HEK293 (cell line): ENCODE results near the gene PLD3.

ENCODE experiments used
- FEZF1 ChIP-seq: fragments of 450-650 bp; formaldehyde crosslinking; IDR thresholded peaks from 2 replicates; pipeline ENCODE4 v1.5.1; 2016; ENCODE audit warnings: missing biosample characterization, missing genetic modification characterization
- GLI2 ChIP-seq: fragments of 450-650 bp; formaldehyde crosslinking; IDR thresholded peaks from 2 replicates; pipeline ENCODE4; 2017; ENCODE audit warnings: missing biosample characterization, missing genetic modification characterization, low read depth, borderline replicate concordance
- GLI4 ChIP-seq: fragments of 450-650 bp; formaldehyde crosslinking; IDR thresholded peaks from 2 replicates; pipeline ENCODE4 v1.5.1; 2016; ENCODE audit warnings: missing biosample characterization, missing genetic modification characterization
- HOXC10 ChIP-seq: sonication (generic); formaldehyde crosslinking; IDR thresholded peaks from 2 replicates; pipeline ENCODE4 v1.8.1; 2023; ENCODE audit warnings: mild to moderate bottlenecking, missing genetic modification reagents
- SP7 ChIP-seq: fragments of 450-650 bp; formaldehyde crosslinking; IDR thresholded peaks from 2 replicates; pipeline ENCODE4 v1.5.1; 2016; ENCODE audit warnings: missing biosample characterization, missing genetic modification characterization
- TRIM28 ChIP-seq: IDR thresholded peaks from 2 replicates; pipeline ENCODE4 v1.6.1; 2011; ENCODE audit warnings: low read length, control low read depth, borderline replicate concordance
- ZFP41 ChIP-seq: fragments of 450-650 bp; formaldehyde crosslinking; IDR thresholded peaks from 2 replicates; pipeline ENCODE4 v1.5.1; 2016; ENCODE audit warnings: missing biosample characterization, missing genetic modification characterization, borderline replicate concordance
- ZFP69B ChIP-seq: fragments of 450-650 bp; formaldehyde crosslinking; IDR thresholded peaks from 2 replicates; pipeline ENCODE4 v1.5.1; 2016; ENCODE audit warnings: missing biosample characterization, missing genetic modification characterization
- ZNF112 ChIP-seq: fragments of 450-650 bp; formaldehyde crosslinking; IDR thresholded peaks from 2 replicates; pipeline ENCODE4 v1.5.0; 2017; ENCODE audit warnings: missing biosample characterization, missing genetic modification characterization
- ZNF114 ChIP-seq: fragments of 450-650 bp; formaldehyde crosslinking; IDR thresholded peaks from 2 replicates; pipeline ENCODE4 v1.5.0; 2017; ENCODE audit warnings: missing biosample characterization, missing genetic modification characterization
- ZNF133 ChIP-seq: fragments of 450-650 bp; formaldehyde crosslinking; IDR thresholded peaks from 2 replicates; pipeline ENCODE4 v1.5.1; 2016; ENCODE audit warnings: missing biosample characterization, missing genetic modification characterization
- ZNF16 ChIP-seq: fragments of 450-650 bp; formaldehyde crosslinking; IDR thresholded peaks from 2 replicates; pipeline ENCODE4 v1.5.1; 2016; ENCODE audit warnings: low read depth, missing biosample characterization, missing genetic modification characterization
- ZNF184 ChIP-seq: fragments of 450-650 bp; IDR thresholded peaks from 2 replicates; pipeline ENCODE4 v1.5.1; 2018; ENCODE audit warnings: missing biosample characterization, mild to moderate bottlenecking, missing genetic modification characterization
- ZNF239 ChIP-seq: fragments of 450-650 bp; formaldehyde crosslinking; IDR thresholded peaks from 2 replicates; pipeline ENCODE4 v1.5.1; 2016; ENCODE audit warnings: missing biosample characterization, missing genetic modification characterization
- ZNF292 ChIP-seq: fragments of 450-650 bp; formaldehyde crosslinking; IDR thresholded peaks from 2 replicates; pipeline ENCODE4 v1.5.1; 2016; ENCODE audit warnings: low read depth, missing biosample characterization, missing genetic modification characterization, borderline replicate concordance
- ZNF324 ChIP-seq: fragments of 450-650 bp; formaldehyde crosslinking; IDR thresholded peaks from 2 replicates; pipeline ENCODE4 v1.5.1; 2016; ENCODE audit warnings: missing biosample characterization, missing genetic modification characterization
- ZNF341 ChIP-seq: fragments of 450-650 bp; formaldehyde crosslinking; IDR thresholded peaks from 2 replicates; pipeline ENCODE4; 2016; ENCODE audit warnings: low read depth, missing biosample characterization, missing genetic modification characterization
- ZNF354C ChIP-seq: fragments of 450-650 bp; formaldehyde crosslinking; IDR thresholded peaks from 2 replicates; pipeline ENCODE4 v1.5.1; 2016; ENCODE audit warnings: missing biosample characterization, missing genetic modification characterization, low read depth, borderline replicate concordance
- ZNF366 ChIP-seq: fragments of 450-650 bp; formaldehyde crosslinking; conservative IDR thresholded peaks from 2 replicates; pipeline ENCODE4 v1.5.1; 2016; ENCODE audit warnings: missing biosample characterization, missing genetic modification characterization
- ZNF404 ChIP-seq: fragments of 450-650 bp; formaldehyde crosslinking; IDR thresholded peaks from 2 replicates; pipeline ENCODE4 v1.5.1; 2017; ENCODE audit warnings: missing biosample characterization, missing genetic modification characterization
- ZNF433 ChIP-seq: fragments of 450-650 bp; formaldehyde crosslinking; IDR thresholded peaks from 2 replicates; pipeline ENCODE4 v1.5.1; 2016; ENCODE audit warnings: missing biosample characterization, missing genetic modification characterization, low read depth
- ZNF501 ChIP-seq: fragments of 450-650 bp; formaldehyde crosslinking; IDR thresholded peaks from 2 replicates; pipeline ENCODE4 v1.5.1; 2016; ENCODE audit warnings: missing biosample characterization, missing genetic modification characterization
- ZNF654 ChIP-seq: fragments of 450-650 bp; formaldehyde crosslinking; IDR thresholded peaks from 2 replicates; pipeline ENCODE4 v1.5.1; 2016; ENCODE audit warnings: low read depth, missing biosample characterization, missing genetic modification characterization
- ZNF776 ChIP-seq: fragments of 450-650 bp; formaldehyde crosslinking; IDR thresholded peaks from 2 replicates; pipeline ENCODE4 v1.5.0; 2017; ENCODE audit warnings: missing biosample characterization, missing genetic modification characterization, borderline replicate concordance
- ZNF791 ChIP-seq: fragments of 450-650 bp; formaldehyde crosslinking; IDR thresholded peaks from 2 replicates; pipeline ENCODE4 v1.5.1; 2016; ENCODE audit warnings: missing biosample characterization, missing genetic modification characterization
- ZNF830 ChIP-seq: fragments of 450-650 bp; IDR thresholded peaks from 2 replicates; pipeline ENCODE4 v1.5.0; 2018; ENCODE audit warnings: missing biosample characterization, missing genetic modification characterization, low read depth, mild to moderate bottlenecking, moderate library complexity
- ZNF843 ChIP-seq: fragments of 450-650 bp; formaldehyde crosslinking; IDR thresholded peaks from 2 replicates; pipeline ENCODE4 v1.5.1; 2016; ENCODE audit warnings: missing biosample characterization, missing genetic modification characterization
- ZSCAN16 ChIP-seq: fragments of 450-650 bp; formaldehyde crosslinking; IDR thresholded peaks from 2 replicates; pipeline ENCODE4 v1.5.1; 2016; ENCODE audit warnings: missing biosample characterization, missing genetic modification characterization
- TF ChIP-seq, protein P1 (sequence below): fragments of 450-650 bp; formaldehyde crosslinking; IDR thresholded peaks from 2 replicates; pipeline ENCODE4 v1.5.1; 2017; ENCODE audit warnings: missing biosample characterization, missing genetic modification characterization
- TF ChIP-seq, protein P2 (sequence below): fragments of 450-650 bp; formaldehyde crosslinking; IDR thresholded peaks from 2 replicates; pipeline ENCODE4 v1.5.1; 2016; ENCODE audit warnings: missing biosample characterization, missing genetic modification characterization
- TF ChIP-seq, protein P3 (sequence below): fragments of 450-650 bp; formaldehyde crosslinking; IDR thresholded peaks from 2 replicates; pipeline ENCODE4 v1.5.1; 2016; ENCODE audit warnings: missing biosample characterization, missing genetic modification characterization
- TF ChIP-seq, protein P4 (sequence below): fragments of 450-650 bp; formaldehyde crosslinking; IDR thresholded peaks from 2 replicates; pipeline ENCODE4 v1.5.1; 2016; ENCODE audit warnings: missing biosample characterization, missing genetic modification characterization
- TF ChIP-seq, protein P5 (sequence below): fragments of 450-650 bp; formaldehyde crosslinking; optimal IDR thresholded peaks from 2 replicates; pipeline ENCODE3; 2016; ENCODE audit warnings: missing biosample characterization, mild to moderate bottlenecking, missing genetic modification characterization

The PLD3 gene

DNA sequence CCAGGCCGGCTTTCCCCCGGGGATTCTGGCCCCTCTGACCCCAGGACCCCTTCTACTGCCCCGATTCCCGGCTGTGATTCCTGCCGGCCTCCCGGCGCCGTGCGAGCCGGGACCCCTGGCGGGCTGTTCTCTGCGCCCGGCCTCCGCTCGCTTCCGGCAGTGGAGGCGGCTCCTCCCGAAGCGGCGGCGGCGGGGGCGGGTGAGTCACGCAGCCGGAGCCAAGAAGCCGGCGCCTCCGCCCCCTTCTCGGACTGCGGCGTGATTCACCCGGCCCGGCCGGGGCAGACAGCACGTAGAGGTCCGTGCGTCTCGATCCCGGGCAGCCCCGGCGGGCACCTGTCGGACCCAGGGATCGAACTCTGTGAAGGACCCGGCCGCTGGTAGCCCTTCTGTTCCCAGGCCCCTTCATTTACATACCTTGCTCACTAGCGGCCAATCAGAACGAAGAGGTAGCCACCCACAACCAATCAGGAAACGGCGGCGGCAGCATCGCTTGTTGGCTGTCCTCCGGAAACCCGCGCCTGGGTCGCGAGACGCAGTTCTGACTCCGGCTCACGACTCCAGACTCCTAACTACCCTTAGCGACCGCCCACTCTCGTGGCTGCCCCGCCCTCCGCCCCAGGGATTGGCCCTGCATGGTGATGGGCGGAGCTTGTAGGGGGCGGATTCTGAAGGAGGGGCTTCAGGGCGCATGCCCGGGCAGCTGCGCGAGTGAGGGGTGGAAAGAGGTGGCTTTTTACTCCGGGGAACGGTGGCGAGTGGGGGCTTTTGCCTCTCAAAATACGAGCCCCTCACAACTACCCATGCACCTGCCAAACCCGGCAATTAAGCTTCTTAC, 77.2 kb downstream of the PLD3 start, which contains the start of gene SERTAD1 (continued):
- TF ChIP-seq, protein P1, sequence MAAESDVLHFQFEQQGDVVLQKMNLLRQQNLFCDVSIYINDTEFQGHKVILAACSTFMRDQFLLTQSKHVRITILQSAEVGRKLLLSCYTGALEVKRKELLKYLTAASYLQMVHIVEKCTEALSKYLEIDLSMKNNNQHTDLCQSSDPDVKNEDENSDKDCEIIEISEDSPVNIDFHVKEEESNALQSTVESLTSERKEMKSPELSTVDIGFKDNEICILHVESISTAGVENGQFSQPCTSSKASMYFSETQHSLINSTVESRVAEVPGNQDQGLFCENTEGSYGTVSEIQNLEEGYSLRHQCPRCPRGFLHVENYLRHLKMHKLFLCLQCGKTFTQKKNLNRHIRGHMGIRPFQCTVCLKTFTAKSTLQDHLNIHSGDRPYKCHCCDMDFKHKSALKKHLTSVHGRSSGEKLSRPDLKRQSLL (tag by site-specific recombination): 0 out of 2 replicates have a peak, but pooled peaks have one; percentile 28
- TF ChIP-seq ZNF776 (tag by site-specific recombination) (no peak), ZNF133 (no peak), FEZF1 (tag by site-specific recombination) (no peak), ZNF114 (no peak), ZFP41 (tag by site-specific recombination) (no peak), GLI4 (tag by site-specific recombination) (no peak), ZFP69B (tag by site-specific recombination) (peak; percentile 26), ZNF501 (tag by site-specific recombination) (0 out of 2 replicates have a peak, but pooled peaks have one; percentile 12), ZSCAN16 (no peak), HOXC10 (CRISPR knock-in tag) (no peak), ZNF843 (tag by site-specific recombination) (peak; percentile 64), TRIM28 (no peak), ZNF433 (no peak), ZNF366 (tag by site-specific recombination) (no peak), ZNF830 (no peak), ZNF341 (tag by site-specific recombination) (peak; percentile 93), ZNF292 (no peak), SP7 (tag by site-specific recombination) (peak; percentile 80), ZNF239 (tag by site-specific recombination) (no peak), ZNF404 (no peak), ZNF184 (0 out of 2 replicates have a peak, but pooled peaks have one; percentile 69), ZNF16 (tag by site-specific recombination) (no peak), ZNF791 (no peak; the same call in 1 of the 2 replicates), ZNF112 (tag by site-specific recombination) (no peak), ZNF354C (tag by site-specific recombination) (no peak), GLI2 (tag by site-specific recombination) (no peak), ZNF324 (tag by site-specific recombination) (peak; percentile 82), ZNF654 (0 out of 2 replicates have a peak, but pooled peaks have one; percentile 5)
- TF ChIP-seq, protein P2, sequence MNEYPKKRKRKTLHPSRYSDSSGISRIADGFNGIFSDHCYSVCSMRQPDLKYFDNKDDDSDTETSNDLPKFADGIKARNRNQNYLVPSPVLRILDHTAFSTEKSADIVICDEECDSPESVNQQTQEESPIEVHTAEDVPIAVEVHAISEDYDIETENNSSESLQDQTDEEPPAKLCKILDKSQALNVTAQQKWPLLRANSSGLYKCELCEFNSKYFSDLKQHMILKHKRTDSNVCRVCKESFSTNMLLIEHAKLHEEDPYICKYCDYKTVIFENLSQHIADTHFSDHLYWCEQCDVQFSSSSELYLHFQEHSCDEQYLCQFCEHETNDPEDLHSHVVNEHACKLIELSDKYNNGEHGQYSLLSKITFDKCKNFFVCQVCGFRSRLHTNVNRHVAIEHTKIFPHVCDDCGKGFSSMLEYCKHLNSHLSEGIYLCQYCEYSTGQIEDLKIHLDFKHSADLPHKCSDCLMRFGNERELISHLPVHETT: 0 out of 2 replicates have a peak, but pooled peaks have one; percentile 24
- TF ChIP-seq, protein P3, sequence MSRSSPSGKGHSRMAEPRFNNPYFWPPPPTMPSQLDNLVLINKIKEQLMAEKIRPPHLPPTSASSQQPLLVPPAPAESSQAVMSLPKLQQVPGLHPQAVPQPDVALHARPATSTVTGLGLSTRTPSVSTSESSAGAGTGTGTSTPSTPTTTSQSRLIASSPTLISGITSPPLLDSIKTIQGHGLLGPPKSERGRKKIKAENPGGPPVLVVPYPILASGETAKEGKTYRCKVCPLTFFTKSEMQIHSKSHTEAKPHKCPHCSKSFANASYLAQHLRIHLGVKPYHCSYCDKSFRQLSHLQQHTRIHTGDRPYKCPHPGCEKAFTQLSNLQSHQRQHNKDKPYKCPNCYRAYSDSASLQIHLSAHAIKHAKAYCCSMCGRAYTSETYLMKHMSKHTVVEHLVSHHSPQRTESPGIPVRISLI (tag by site-specific recombination): no peak
- TF ChIP-seq, protein P4, sequence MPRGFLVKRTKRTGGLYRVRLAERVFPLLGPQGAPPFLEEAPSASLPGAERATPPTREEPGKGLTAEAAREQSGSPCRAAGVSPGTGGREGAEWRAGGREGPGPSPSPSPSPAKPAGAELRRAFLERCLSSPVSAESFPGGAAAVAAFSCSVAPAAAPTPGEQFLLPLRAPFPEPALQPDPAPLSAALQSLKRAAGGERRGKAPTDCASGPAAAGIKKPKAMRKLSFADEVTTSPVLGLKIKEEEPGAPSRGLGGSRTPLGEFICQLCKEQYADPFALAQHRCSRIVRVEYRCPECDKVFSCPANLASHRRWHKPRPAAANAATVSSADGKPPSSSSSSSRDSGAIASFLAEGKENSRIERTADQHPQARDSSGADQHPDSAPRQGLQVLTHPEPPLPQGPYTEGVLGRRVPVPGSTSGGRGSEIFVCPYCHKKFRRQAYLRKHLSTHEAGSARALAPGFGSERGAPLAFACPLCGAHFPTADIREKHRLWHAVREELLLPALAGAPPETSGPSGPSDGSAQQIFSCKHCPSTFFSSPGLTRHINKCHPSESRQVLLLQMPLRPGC (tag by site-specific recombination): peak; percentile 64
- TF ChIP-seq, protein P5, sequence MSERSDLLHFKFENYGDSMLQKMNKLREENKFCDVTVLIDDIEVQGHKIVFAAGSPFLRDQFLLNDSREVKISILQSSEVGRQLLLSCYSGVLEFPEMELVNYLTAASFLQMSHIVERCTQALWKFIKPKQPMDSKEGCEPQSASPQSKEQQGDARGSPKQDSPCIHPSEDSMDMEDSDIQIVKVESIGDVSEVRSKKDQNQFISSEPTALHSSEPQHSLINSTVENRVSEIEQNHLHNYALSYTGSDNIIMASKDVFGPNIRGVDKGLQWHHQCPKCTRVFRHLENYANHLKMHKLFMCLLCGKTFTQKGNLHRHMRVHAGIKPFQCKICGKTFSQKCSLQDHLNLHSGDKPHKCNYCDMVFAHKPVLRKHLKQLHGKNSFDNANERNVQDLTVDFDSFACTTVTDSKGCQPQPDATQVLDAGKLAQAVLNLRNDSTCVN (tag by site-specific recombination): peak; percentile 86
